ENCODE results near the gene ZSCAN5A. TPM values are rescaled to one million over a fixed set of nuclear protein-coding genes. Genes with fewer than 3 reads are reported as not detected.

Gene ZSCAN5A
- total and polyA plus RNA-seq, 2 of the 13 experiments (the other 11 are each of a cell fraction or from before 2014, with no cell fraction given), result 9.5 to 17.8 TPM

GRCh38 chr19:56315077-56315828, 614 bp upstream of the ZSCAN5A start (continued):
- TF ChIP-seq ZNF687 (CRISPR knock-in tag; IDR thresholded peaks at IDR 0.05) (peak; percentile 62), PAX8 (CRISPR knock-in tag; IDR thresholded peaks at IDR 0.05; ENCODE audit: borderline replicate concordance) (no peak), DRAP1 (CRISPR knock-in tag; IDR thresholded peaks at IDR 0.05) (peak; percentile 81), POLR2AphosphoS5 (IDR thresholded peaks at IDR 0.05; ENCODE audit: low read depth, low read length) (peak; percentile 60), GABPA (IDR thresholded peaks at IDR 0.05; ENCODE audit: low read depth, low read length) (peak; percentile 14; the same call in 1 of the 2 replicates), GABPA (CRISPR knock-in tag; IDR thresholded peaks at IDR 0.05; ENCODE audit: low read depth) (peak; percentile 88), IKZF5 (CRISPR knock-in tag; IDR thresholded peaks at IDR 0.05) (peak; percentile 1; the same call in 1 of the 2 replicates), ZBTB20 (CRISPR knock-in tag; IDR thresholded peaks at IDR 0.05; ENCODE audit: borderline replicate concordance, low read depth) (0 out of 2 replicates have a peak, but pooled peaks have one; percentile 40), HIVEP1 (CRISPR knock-in tag; IDR thresholded peaks at IDR 0.05) (no peak), ZZZ3 (CRISPR knock-in tag; IDR thresholded peaks at IDR 0.05; ENCODE audit: borderline replicate concordance) (no peak), GABPB1 (CRISPR knock-in tag; IDR thresholded peaks at IDR 0.05) (peak; percentile 88; the same call in 1 of the 2 replicates), ZFAT (CRISPR knock-in tag; conservative IDR thresholded peaks at IDR 0.05) (no peak), MLLT10 (CRISPR knock-in tag; IDR thresholded peaks at IDR 0.05) (no peak), CREBL2 (CRISPR knock-in tag; IDR thresholded peaks at IDR 0.05; ENCODE audit: borderline replicate concordance) (no peak), CENPBD1 (CRISPR knock-in tag; IDR thresholded peaks at IDR 0.05; ENCODE audit: borderline replicate concordance, low read depth) (no peak), PHF8 (CRISPR knock-in tag; IDR thresholded peaks at IDR 0.05) (no peak), ZSCAN29 (CRISPR knock-in tag; conservative IDR thresholded peaks at IDR 0.05) (no peak), TCF12 (IDR thresholded peaks at IDR 0.05) (no peak), TCF12 (CRISPR knock-in tag; IDR thresholded peaks at IDR 0.05) (no peak), ATM (IDR thresholded peaks at IDR 0.05; ENCODE audit: borderline replicate concordance) (no peak), POGZ (CRISPR knock-in tag; IDR thresholded peaks at IDR 0.05) (no peak), ELF1 (CRISPR knock-in tag; IDR thresholded peaks at IDR 0.05) (peak; percentile 52; the same call in 1 of the 2 replicates), KAT7 (CRISPR knock-in tag; IDR thresholded peaks at IDR 0.05; ENCODE audit: borderline replicate concordance) (no peak), TCF7 (IDR thresholded peaks at IDR 0.05; ENCODE audit: low read depth) (no peak), MBNL3 (CRISPR knock-in tag; conservative IDR thresholded peaks at IDR 0.05) (no peak)

Measured in HepG2 (cell line).